ENCODE data around the gene CORO2B.

The CORO2B gene

GRCh38 chr15:68639926-68640600 lies 61.3 kb downstream of the CORO2B start:
- Histone ChIP-seq H3K4me3 (ENCODE audit: low read depth in 1 of 2, low read length in 1 of 2) (no peak overlapping the region), H3K9me3 (no peaks in the 10 kb centered on the region), H3K27me3 (no peaks in the 10 kb centered on the region), H3K36me3 (no peaks in the 10 kb centered on the region), H3K4me1 (ENCODE audit: control insufficient read depth in 1 of 2, insufficient read depth in 1 of 2, low read depth in 1 of 2, low read length in 1 of 2) (no peaks in the 10 kb centered on the region), H3K27ac (no peak overlapping the region)
- TF ChIP-seq, protein P1, sequence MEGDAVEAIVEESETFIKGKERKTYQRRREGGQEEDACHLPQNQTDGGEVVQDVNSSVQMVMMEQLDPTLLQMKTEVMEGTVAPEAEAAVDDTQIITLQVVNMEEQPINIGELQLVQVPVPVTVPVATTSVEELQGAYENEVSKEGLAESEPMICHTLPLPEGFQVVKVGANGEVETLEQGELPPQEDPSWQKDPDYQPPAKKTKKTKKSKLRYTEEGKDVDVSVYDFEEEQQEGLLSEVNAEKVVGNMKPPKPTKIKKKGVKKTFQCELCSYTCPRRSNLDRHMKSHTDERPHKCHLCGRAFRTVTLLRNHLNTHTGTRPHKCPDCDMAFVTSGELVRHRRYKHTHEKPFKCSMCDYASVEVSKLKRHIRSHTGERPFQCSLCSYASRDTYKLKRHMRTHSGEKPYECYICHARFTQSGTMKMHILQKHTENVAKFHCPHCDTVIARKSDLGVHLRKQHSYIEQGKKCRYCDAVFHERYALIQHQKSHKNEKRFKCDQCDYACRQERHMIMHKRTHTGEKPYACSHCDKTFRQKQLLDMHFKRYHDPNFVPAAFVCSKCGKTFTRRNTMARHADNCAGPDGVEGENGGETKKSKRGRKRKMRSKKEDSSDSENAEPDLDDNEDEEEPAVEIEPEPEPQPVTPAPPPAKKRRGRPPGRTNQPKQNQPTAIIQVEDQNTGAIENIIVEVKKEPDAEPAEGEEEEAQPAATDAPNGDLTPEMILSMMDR (IDR thresholded peaks at IDR 0.05): no peak

GRCh38 chr15:68640791-68641331 lies 62.1 kb downstream of the CORO2B start:
- H3K9me3 ChIP-seq: no peaks in the 10 kb centered on the region
- H3K27me3 ChIP-seq: no peaks in the 10 kb centered on the region
- no peak overlapping the region for H3K4me3 ChIP-seq (ENCODE audit: low read depth in 1 of 2, low read length in 1 of 2)
- no peaks in the 10 kb centered on the region for H3K36me3 ChIP-seq
- no peak overlapping the region for H3K27ac ChIP-seq
- TF ChIP-seq, protein P1 (IDR thresholded peaks at IDR 0.05): no peak
- H3K4me1 ChIP-seq (ENCODE audit: control insufficient read depth in 1 of 2, insufficient read depth in 1 of 2, low read depth in 1 of 2, low read length in 1 of 2): no peaks in the 10 kb centered on the region

- Histone ChIP-seq H3K4me1 (ENCODE audit: control insufficient read depth in 1 of 2, insufficient read depth in 1 of 2, low read depth in 1 of 2, low read length in 1 of 2) (no peaks in the 10 kb centered on the region), H3K4me3 (ENCODE audit: low read depth in 1 of 2, low read length in 1 of 2) (no peak overlapping the region), H3K27ac (no peak overlapping the region), H3K9me3 (no peaks in the 10 kb centered on the region), H3K27me3 (no peaks in the 10 kb centered on the region), H3K36me3 (no peaks in the 10 kb centered on the region)
- TF ChIP-seq, protein P1 (IDR thresholded peaks at IDR 0.05): no peak
Measured at GRCh38 chr15:68641376-68641775, 62.6 kb downstream of the CORO2B start.

- no peaks in the 10 kb centered on the region for H3K27me3 ChIP-seq
- no peaks in the 10 kb centered on the region for H3K9me3 ChIP-seq
- TF ChIP-seq, protein P1 (IDR thresholded peaks at IDR 0.05): no peak
- no peaks in the 10 kb centered on the region for H3K36me3 ChIP-seq
- no peak overlapping the region for H3K27ac ChIP-seq
- H3K4me3 ChIP-seq (ENCODE audit: low read depth in 1 of 2, low read length in 1 of 2): no peak overlapping the region
- no peaks in the 10 kb centered on the region for H3K4me1 ChIP-seq (ENCODE audit: control insufficient read depth in 1 of 2, insufficient read depth in 1 of 2, low read depth in 1 of 2, low read length in 1 of 2)
Measured at GRCh38 chr15:68642491-68642845, 63.7 kb downstream of the CORO2B start.

- H3K9me3 ChIP-seq: no peaks in the 10 kb centered on the region
- no peak overlapping the region for H3K4me3 ChIP-seq (ENCODE audit: low read depth in 1 of 2, low read length in 1 of 2)
- H3K36me3 ChIP-seq: no peaks in the 10 kb centered on the region
- TF ChIP-seq, protein P1 (IDR thresholded peaks at IDR 0.05): no peak
- H3K4me1 ChIP-seq (ENCODE audit: control insufficient read depth in 1 of 2, insufficient read depth in 1 of 2, low read depth in 1 of 2, low read length in 1 of 2): no peaks in the 10 kb centered on the region
- H3K27me3 ChIP-seq: no peaks in the 10 kb centered on the region
- no peak overlapping the region for H3K27ac ChIP-seq
Measured at GRCh38 chr15:68643216-68643830, 64.5 kb downstream of the CORO2B start.
